GM15510 (cell line): ENCODE data around the gene RAB40C.

Experiments used
- POLR2A ChIP-seq: IDR thresholded peaks from 3 replicates; pipeline ENCODE4 v1.6.1; 2011; ENCODE audit warnings: borderline replicate concordance; ENCODE audit not compliant: insufficient read length; ENCODE audit errors: extremely low read depth

RAB40C gene

GRCh38 chr16:674968-675883 is 85.4 kb downstream of the RAB40C start, which contains the start of gene RHBDL1:
RHBDL1 (plus strand) TSS chr16:675671; CDS start chr16:675791, 120 bp downstream.
- TF ChIP-seq POLR2A: no peak

- no peak for TF ChIP-seq POLR2A
Measured at GRCh38 chr16:675884-676564, 86.2 kb downstream of the RAB40C start.

- TF ChIP-seq POLR2A: no peak
Measured at GRCh38 chr16:676565-676902, 86.7 kb downstream of the RAB40C start.

GRCh38 chr16:676913-677312 is 87.0 kb downstream of the RAB40C start:
- TF ChIP-seq POLR2A: no peak

- no peak for TF ChIP-seq POLR2A
Measured at GRCh38 chr16:677316-678190, 87.7 kb downstream of the RAB40C start.

GRCh38 chr16:678209-678857 is 88.5 kb downstream of the RAB40C start:
- no peak for TF ChIP-seq POLR2A
